Sigmoid colon (tissue), 4 donors: ENCODE data around the gene PDCD2.

ENCODE experiments used
- CTCF ChIP-seq, 4 experiments: fragments of 450-650 bp in 3 of 4; fragments of 200-600 bp in 1 of 4; IDR thresholded peaks; one replicate each; pipeline ENCODE4 v1.5.1; 2016 to 2019; ENCODE audit warnings: antibody characterized with exemption in 4 of 4, mild to moderate bottlenecking in 3 of 4, moderate library complexity in 2 of 4
- POLR2A ChIP-seq, 2 donors: fragments of 450-650 bp; IDR thresholded peaks; one replicate each; pipeline ENCODE4 v1.6.1; 2016; ENCODE audit warnings: antibody characterized with exemption in 2 of 2, mild to moderate bottlenecking in 2 of 2, moderate library complexity in 2 of 2
- POLR2AphosphoS5 ChIP-seq, 4 donors: sonication (generic); formaldehyde crosslinking; IDR thresholded peaks; one replicate each; pipeline ENCODE4 v1.6.1; 2017; ENCODE audit warnings: antibody characterized with exemption in 4 of 4

DNA sequence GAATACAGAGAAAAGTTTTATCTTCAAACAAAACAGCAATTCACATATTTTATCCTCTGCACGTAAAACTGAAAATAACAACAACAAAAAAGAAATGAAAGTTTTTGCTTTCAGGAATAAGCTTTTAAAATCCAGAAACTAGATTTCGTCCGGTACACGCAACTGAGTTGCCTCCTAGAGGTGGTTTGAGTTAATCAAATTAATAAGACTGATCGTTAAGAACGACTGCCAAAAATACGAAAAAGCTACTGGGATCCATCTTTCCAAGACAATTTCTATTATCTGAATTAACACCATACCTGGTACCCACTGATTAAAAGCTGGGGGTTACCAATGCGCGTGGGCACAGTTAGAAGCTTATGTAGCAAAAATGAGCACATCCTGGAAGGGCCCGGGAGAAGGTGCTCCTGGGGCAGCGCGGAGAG lies 669 bp downstream of the PDCD2 start:
- no peak for TF ChIP-seq POLR2AphosphoS5 (IDR thresholded peaks at IDR 0.05)
- no peak for TF ChIP-seq CTCF (IDR thresholded peaks at IDR 0.05)
- no peak for TF ChIP-seq POLR2A (IDR thresholded peaks at IDR 0.05)
